ENCODE measurements around the gene OS9. TPM values are rescaled to one million over a fixed set of nuclear protein-coding genes. Genes with fewer than 3 reads are reported as not detected.

OS9 gene
- total and polyA plus RNA-seq, 9 of the 15 experiments (the other 6 are each of a cell fraction or from before 2014, with no cell fraction given) = 4.6 to 105 (median 89.5) TPM

DNA sequence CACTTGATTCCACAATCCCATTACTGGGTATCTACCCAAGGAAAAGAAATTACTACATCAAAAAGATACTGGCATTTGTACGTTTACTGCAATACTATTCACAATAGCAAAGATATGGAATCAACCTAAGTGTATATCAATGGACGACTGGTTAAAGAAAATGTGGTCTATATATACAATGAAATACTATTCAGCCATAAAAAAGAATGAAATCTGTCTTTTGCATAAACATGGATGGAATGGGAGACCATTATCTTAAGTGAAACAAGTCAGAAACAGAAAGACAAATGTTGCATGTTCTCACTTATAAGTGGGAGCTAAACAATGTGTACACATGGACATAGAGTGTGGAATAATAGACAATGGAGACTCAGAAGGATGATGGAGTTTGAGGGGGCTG is 5.0 kb upstream of the OS9 start:
- ChIA-PET POLR2A (interaction anchor here (0.7 kb wide), 1 partner anchor 403 kb away, joined by 3 read pairs; no protein-coding TSS in a partner anchor), CTCF (ENCODE audit: low intra/inter-chr PET ratio) (no interaction called here)
- Histone ChIP-seq H3K4me2 (ENCODE audit: insufficient read depth, low read length) (no peak overlapping the region), H4K20me1 (replicated peaks; ENCODE audit: control insufficient read depth, insufficient read depth, low read length) (no peaks in the 10 kb centered on the region), H3K27me3 (ENCODE audit: control insufficient read depth in 2 of 2, insufficient read depth in 2 of 2, low read length in 2 of 2) (no peaks in the 10 kb centered on the region), H3K4me3 (no peak overlapping the region), H3K4me1 (replicated peaks in 1 of 2; ENCODE audit: control insufficient read depth in 2 of 2, insufficient read depth in 2 of 2, low read length in 2 of 2) (peaks cover 3% of the 10 kb centered on the region in 2 experiments; a peak in 2 of 5 replicates), H3K27ac (ENCODE audit: extremely low read depth, low read depth, low read length) (no peak overlapping the region), H3K79me2 (ENCODE audit: control insufficient read depth, insufficient read depth, low read length) (no peaks in the 10 kb centered on the region), H3K9me1 (ENCODE audit: control insufficient read depth, insufficient read depth, low read length) (no peaks in the 10 kb centered on the region), H3K9ac (ENCODE audit: insufficient read depth in 1 of 2, low read depth in 2 of 2, low read length in 2 of 2) (no peak overlapping the region), H3K9me3 (replicated peaks; ENCODE audit: control insufficient read depth, insufficient read depth, low read depth, low read length) (no peaks in the 10 kb centered on the region), H3K36me3 (ENCODE audit: control insufficient read depth, insufficient read depth, low read length) (no peaks in the 10 kb centered on the region), H2AFZ (ENCODE audit: low read depth, low read length) (no peak overlapping the region)
- 0% methylated on average over 2 of the region's 2 CpGs for WGBS (ENCODE audit: insufficient coverage, low coverage, missing lambda C conversion rate)
- BruUV-seq (replicated peaks) = no TSS peak
- no peak for ATAC-seq
- FAIRE-seq = no peak
- TF ChIP-seq, protein P1, sequence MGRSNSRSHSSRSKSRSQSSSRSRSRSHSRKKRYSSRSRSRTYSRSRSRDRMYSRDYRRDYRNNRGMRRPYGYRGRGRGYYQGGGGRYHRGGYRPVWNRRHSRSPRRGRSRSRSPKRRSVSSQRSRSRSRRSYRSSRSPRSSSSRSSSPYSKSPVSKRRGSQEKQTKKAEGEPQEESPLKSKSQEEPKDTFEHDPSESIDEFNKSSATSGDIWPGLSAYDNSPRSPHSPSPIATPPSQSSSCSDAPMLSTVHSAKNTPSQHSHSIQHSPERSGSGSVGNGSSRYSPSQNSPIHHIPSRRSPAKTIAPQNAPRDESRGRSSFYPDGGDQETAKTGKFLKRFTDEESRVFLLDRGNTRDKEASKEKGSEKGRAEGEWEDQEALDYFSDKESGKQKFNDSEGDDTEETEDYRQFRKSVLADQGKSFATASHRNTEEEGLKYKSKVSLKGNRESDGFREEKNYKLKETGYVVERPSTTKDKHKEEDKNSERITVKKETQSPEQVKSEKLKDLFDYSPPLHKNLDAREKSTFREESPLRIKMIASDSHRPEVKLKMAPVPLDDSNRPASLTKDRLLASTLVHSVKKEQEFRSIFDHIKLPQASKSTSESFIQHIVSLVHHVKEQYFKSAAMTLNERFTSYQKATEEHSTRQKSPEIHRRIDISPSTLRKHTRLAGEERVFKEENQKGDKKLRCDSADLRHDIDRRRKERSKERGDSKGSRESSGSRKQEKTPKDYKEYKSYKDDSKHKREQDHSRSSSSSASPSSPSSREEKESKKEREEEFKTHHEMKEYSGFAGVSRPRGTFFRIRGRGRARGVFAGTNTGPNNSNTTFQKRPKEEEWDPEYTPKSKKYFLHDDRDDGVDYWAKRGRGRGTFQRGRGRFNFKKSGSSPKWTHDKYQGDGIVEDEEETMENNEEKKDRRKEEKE (IDR thresholded peaks at IDR 0.05; ENCODE audit: borderline replicate concordance in 1 of 2, control insufficient read depth in 1 of 2, low read depth in 2 of 2, low read length in 1 of 2) = no peak
- TF ChIP-seq, protein P2, sequence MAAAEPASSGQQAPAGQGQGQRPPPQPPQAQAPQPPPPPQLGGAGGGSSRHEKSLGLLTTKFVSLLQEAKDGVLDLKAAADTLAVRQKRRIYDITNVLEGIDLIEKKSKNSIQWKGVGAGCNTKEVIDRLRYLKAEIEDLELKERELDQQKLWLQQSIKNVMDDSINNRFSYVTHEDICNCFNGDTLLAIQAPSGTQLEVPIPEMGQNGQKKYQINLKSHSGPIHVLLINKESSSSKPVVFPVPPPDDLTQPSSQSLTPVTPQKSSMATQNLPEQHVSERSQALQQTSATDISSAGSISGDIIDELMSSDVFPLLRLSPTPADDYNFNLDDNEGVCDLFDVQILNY (CRISPR knock-in tag; IDR thresholded peaks at IDR 0.05) = no peak
- TF ChIP-seq ZNF717 (CRISPR knock-in tag; IDR thresholded peaks at IDR 0.05) (no peak), PHF8 (IDR thresholded peaks at IDR 0.05; ENCODE audit: borderline replicate concordance, low read length) (no peak), MTF1 (CRISPR knock-in tag; IDR thresholded peaks at IDR 0.05; ENCODE audit: borderline replicate concordance) (no peak), ZNF197 (CRISPR knock-in tag; IDR thresholded peaks at IDR 0.05; ENCODE audit: low read depth) (no peak), KDM5B (IDR thresholded peaks at IDR 0.05; ENCODE audit: insufficient replicate concordance, low read depth, low read length) (no peak)
- TF ChIP-seq, protein P3, sequence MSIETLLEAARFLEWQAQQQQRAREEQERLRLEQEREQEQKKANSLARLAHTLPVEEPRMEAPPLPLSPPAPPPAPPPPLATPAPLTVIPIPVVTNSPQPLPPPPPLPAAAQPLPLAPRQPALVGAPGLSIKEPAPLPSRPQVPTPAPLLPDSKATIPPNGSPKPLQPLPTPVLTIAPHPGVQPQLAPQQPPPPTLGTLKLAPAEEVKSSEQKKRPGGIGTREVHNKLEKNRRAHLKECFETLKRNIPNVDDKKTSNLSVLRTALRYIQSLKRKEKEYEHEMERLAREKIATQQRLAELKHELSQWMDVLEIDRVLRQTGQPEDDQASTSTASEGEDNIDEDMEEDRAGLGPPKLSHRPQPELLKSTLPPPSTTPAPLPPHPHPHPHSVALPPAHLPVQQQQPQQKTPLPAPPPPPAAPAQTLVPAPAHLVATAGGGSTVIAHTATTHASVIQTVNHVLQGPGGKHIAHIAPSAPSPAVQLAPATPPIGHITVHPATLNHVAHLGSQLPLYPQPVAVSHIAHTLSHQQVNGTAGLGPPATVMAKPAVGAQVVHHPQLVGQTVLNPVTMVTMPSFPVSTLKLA (conservative IDR thresholded peaks at IDR 0.05) = no peak
- TF ChIP-seq, protein P4, sequence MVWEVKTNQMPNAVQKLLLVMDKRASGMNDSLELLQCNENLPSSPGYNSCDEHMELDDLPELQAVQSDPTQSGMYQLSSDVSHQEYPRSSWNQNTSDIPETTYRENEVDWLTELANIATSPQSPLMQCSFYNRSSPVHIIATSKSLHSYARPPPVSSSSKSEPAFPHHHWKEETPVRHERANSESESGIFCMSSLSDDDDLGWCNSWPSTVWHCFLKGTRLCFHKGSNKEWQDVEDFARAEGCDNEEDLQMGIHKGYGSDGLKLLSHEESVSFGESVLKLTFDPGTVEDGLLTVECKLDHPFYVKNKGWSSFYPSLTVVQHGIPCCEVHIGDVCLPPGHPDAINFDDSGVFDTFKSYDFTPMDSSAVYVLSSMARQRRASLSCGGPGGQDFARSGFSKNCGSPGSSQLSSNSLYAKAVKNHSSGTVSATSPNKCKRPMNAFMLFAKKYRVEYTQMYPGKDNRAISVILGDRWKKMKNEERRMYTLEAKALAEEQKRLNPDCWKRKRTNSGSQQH (CRISPR knock-in tag; IDR thresholded peaks at IDR 0.05) = no peak
- DNase-seq (ENCODE audit: extremely low read depth in 1 of 4, low spot score in 3 of 4) = no peak
- intact Hi-C loops (cut with micrococcal nuclease) = no loop called here
- in situ Hi-C loops (cut with MboI) = no loop called here
